HepG2 (cell line): Measurements from ENCODE around the gene SLC25A11. TPM values are rescaled to one million over a fixed set of nuclear protein-coding genes. Genes with fewer than 3 reads are reported as not detected.
A peak's percentile ranks its signal among the peaks of the same experiment; 100 is the strongest.

Experiments
- FOXA1 ChIP-seq, 2 experiments: fragments of 450-650 bp in 1 of 2; sonication (generic) in 1 of 2; formaldehyde crosslinking in 1 of 2; IDR thresholded peaks; 2 replicates each; pipeline versions ENCODE4 v1.4.0 to v1.6.1; 2016 to 2020; ENCODE audit warnings: missing genetic modification reagents in 1 of 2
- GLI4 ChIP-seq: sonication (generic); formaldehyde crosslinking; IDR thresholded peaks from 2 replicates; pipeline ENCODE4 v1.5.1; 2020; ENCODE audit warnings: missing genetic modification reagents, mild to moderate bottlenecking, moderate library complexity, borderline replicate concordance
- KDM3A ChIP-seq: IDR thresholded peaks from 2 replicates; pipeline ENCODE4 v1.6.1; 2018; ENCODE audit warnings: low read depth, missing compliant biosample characterization
- PHF20 ChIP-seq: sonication (generic); formaldehyde crosslinking; IDR thresholded peaks from 2 replicates; pipeline ENCODE4 v1.5.0; 2020; ENCODE audit warnings: mild to moderate bottlenecking, missing genetic modification reagents
- PHF8 ChIP-seq: sonication (generic); formaldehyde crosslinking; IDR thresholded peaks from 2 replicates; pipeline ENCODE4 v1.5.0; 2020; ENCODE audit warnings: missing genetic modification reagents
- POGK ChIP-seq: sonication (generic); formaldehyde crosslinking; conservative IDR thresholded peaks from 2 replicates; pipeline ENCODE4 v1.8.0; 2022; ENCODE audit warnings: mild to moderate bottlenecking, moderate library complexity, missing genetic modification reagents
- ZBTB40 ChIP-seq, 2 experiments: fragments of 450-650 bp in 1 of 2; sonication (generic) in 1 of 2; formaldehyde crosslinking in 1 of 2; IDR thresholded peaks; 2 replicates each; pipeline versions ENCODE4 v1.6.1 to v1.8.0; 2016 to 2022; ENCODE audit warnings: antibody characterized with exemption in 1 of 2, mild to moderate bottlenecking in 1 of 2, missing genetic modification reagents in 1 of 2
- ZC3H13 ChIP-seq: sonication (generic); formaldehyde crosslinking; IDR thresholded peaks from 2 replicates; pipeline ENCODE4 v1.8.1; 2023; ENCODE audit warnings: mild to moderate bottlenecking, missing genetic modification reagents, moderate library complexity
- ZNF609 ChIP-seq: sonication (generic); formaldehyde crosslinking; IDR thresholded peaks from 2 replicates; pipeline ENCODE4 v1.4.0; 2020; ENCODE audit warnings: mild to moderate bottlenecking, missing genetic modification reagents, borderline replicate concordance
- polyA plus RNA-seq, 8 experiments: library from polyadenylated mRNA; depleted of rRNA in 3 of 8; stranded (reverse) in 7 of 8; unstranded in 1 of 8; fragments of >200 nt; fragmentation: Illumina TruSeq in 4 of 8; extraction: Trizol in 4 of 8; gene quantifications; 2 replicates each; pipeline versions ENCODE4 v1.2.1 to v1.2.3, GENCODE V29; 2011 to 2016; ENCODE audit warnings: low read depth in 4 of 8, missing spikeins in 1 of 8, mixed read lengths in 1 of 8; ENCODE audit not compliant: insufficient read depth in 1 of 8
- total RNA-seq, 5 experiments: library from RNA; depleted of rRNA; stranded (reverse); fragments of >200 nt; fragmentation: Illumina TruSeq; extraction: Trizol; gene quantifications; 2 replicates each; pipeline ENCODE4 v1.2.3, GENCODE V29; 2016; ENCODE audit warnings: low read depth in 1 of 5
- TF ChIP-seq, protein P1 (sequence below): sonication (generic); formaldehyde crosslinking; IDR thresholded peaks from 2 replicates; pipeline ENCODE4 v1.5.1; 2020; ENCODE audit warnings: missing genetic modification reagents, mild to moderate bottlenecking, borderline replicate concordance

SLC25A11 gene
- total and polyA plus RNA-seq, 2 of the 13 experiments (the other 11 are each of a cell fraction or from before 2014, with no cell fraction given) = 35.4 to 47.2 TPM

DNA sequence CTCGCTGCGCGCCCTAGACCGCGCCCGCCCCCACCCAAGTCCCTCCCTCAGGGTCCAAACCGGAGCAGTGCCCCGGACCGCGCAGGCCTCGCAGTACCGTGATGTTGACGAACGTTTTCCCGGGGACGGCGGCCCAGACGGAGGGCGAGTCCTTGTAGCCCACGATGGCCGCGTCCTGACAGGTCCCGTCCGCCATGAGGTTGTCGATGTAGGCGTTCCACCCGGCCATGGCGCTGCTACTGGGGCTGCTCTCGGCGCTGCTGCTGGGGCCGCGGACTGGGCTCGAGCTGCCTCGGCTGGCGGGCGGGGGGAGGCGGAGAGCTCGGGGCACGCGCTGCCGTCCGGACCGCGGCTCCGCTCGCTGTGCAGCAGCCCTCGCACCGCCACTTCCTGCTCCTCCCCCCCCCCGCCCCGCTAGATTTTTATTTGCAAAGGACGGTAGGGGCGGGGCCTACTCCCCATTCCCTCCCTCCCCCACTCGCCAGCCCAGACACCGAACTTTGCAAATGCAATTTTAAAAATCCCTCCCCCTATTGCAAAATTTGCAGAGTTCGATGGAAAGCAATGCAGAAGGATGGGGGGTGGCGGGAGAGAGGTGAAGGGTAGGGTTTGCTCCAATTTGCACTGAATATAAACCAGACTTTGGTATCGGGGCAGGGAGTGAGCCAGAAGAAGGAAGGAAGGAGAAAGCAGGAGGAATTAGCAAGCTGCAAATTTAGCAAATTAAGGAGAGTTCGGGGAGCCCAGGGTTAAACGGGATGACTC is 8.5 kb upstream of the SLC25A11 start, which contains the start of gene PFN1 (continued):
- TF ChIP-seq ZNF609 (CRISPR knock-in tag) (0 out of 2 replicates have a peak, but pooled peaks have one; percentile 47), GLI4 (CRISPR knock-in tag) (peak; percentile 63; the same call in 1 of the 2 replicates), KDM3A (0 out of 2 replicates have a peak, but pooled peaks have one; percentile 0), PHF8 (CRISPR knock-in tag) (peak; percentile 69), ZC3H13 (peak; percentile 97), FOXA1 (IDR thresholded peaks at IDR 0.05) (no peak), FOXA1 (CRISPR knock-in tag; IDR thresholded peaks at IDR 0.05) (peak; percentile 4; the same call in 1 of the 2 replicates), POGK (CRISPR knock-in tag) (no peak; the same call in 1 of the 2 replicates), PHF20 (CRISPR knock-in tag) (no peak), ZBTB40 (IDR thresholded peaks at IDR 0.05) (no peak), ZBTB40 (CRISPR knock-in tag; IDR thresholded peaks at IDR 0.05) (peak; percentile 57)
- TF ChIP-seq, protein P1, sequence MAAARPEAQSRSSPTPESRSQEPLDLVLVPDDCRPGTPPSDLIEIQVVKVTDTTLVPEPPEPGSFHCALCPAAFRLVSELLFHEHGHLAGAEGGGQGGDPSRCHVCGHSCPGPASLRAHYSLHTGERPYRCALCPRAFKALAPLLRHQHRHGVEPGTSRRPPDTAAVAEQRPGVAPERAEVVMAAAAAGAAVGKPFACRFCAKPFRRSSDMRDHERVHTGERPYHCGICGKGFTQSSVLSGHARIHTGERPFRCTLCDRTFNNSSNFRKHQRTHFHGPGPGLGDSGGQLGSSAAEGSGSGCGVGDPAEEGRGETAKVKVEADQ = no peak
